Stimulated activated CD4-positive, alpha-beta T cell treated with anti-CD3 and anti-CD28 coated beads, Interleukin-1b, Interleukin-23, amount 100 ng/mL, for 1 hour (primary cell): ENCODE data around the gene GUCA2A.

Experiments
- DNase-seq, 2 donors: peaks; one replicate each; pipeline ENCODE4 v3.0.0-alpha.2; 2020; ENCODE audit warnings: low read depth in 2 of 2

The GUCA2A gene

DNA sequence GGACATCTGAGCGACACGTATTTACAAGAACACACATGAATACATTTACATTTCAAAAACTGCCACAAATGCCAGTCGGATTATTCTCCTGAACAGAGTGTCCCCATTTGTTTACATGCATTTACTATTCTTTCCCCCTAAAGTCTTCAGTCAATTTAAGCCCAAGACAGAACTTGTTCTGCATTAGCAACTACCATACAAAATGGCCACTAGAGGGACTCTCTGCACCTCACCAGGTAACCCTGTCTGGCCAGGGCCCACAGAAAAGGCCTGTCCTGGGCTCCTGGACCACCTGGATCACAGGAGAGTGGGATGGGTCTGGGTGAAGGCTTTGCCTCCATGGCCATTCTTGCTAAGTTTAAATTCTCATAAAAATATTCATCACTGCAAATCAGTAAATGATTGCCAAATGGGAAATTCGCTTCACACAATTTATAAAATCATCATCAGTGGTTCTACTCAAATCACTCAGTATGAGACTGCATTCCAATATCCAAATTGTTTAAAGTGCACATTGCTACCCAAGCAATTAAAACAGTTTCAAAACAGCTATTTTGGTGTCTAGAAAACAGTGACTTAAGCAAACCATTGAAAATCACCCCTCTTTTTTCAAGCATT lies 12.5 kb upstream of the GUCA2A start:
- no peak for DNase-seq

DNA sequence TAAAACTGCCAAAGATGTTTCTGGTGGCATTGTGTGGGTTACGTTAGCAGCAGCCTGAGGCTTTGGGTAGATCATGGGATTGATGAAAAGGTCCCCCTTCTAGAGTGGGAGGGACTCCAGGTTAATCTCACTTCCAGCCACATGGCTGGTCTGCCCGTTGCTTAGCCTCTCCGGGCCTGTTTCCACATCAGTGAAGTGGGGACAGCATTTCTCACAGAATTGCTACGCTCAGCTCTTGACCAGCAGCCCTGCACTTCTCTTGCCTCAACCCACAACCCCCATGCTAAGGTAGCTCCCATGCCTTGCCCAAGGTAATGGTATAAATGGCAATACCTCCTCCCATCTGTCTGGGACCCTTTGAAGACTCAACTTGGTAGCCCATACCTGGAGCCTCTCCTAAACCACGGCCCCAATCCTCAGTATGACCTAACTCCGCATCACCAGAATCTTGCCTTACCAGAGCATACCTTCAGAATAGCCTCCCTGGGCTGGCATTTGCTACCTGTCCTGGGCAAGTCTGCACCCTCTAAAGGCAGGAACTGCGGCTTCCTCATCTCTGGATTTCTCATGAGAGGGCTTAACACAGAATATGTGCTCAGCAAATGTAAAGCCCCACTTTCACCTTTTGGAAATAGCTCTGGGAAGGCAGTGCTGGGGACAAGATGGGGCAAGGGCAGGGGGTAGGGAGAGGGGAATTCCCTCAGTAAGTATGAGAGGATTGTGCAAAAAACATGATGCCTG lies 10.9 kb upstream of the GUCA2A start:
- DNase-seq: no peak

DNA sequence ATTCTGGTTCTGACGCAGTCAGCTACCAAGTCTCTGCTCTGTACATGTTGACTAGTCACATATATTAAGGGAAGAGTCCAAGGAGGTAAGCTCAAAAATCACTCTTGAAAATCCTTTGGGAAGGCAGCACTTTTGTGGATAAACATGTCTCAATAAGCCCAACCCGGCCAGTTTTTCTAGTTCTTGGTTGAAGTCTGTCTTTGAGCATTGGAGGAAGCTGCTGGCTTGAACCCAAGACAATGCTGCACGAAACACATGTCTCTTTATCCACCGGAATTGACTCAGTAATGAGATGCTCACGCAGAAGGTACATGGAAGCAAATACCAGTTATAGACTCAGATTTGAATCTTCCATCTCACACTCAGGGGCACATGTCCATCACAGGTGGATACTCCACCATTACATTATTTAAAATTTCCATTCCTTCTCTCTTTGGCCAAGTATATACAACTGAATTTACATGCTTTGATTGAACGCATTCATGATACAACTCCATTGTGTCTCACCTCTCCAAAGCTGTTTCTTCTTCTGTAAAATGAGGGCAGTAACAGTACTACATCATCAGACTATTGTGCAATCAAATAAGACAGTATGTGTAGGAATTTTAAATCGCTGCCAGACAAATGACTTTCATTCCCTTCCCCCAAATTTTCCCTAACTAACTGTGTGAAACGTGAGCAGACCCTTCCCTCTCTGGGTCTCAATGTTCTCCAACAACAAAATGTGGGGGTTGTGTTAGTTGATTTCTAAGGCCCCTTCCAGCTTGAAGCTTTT lies 9.6 kb upstream of the GUCA2A start:
- DNase-seq: no peak

DNA sequence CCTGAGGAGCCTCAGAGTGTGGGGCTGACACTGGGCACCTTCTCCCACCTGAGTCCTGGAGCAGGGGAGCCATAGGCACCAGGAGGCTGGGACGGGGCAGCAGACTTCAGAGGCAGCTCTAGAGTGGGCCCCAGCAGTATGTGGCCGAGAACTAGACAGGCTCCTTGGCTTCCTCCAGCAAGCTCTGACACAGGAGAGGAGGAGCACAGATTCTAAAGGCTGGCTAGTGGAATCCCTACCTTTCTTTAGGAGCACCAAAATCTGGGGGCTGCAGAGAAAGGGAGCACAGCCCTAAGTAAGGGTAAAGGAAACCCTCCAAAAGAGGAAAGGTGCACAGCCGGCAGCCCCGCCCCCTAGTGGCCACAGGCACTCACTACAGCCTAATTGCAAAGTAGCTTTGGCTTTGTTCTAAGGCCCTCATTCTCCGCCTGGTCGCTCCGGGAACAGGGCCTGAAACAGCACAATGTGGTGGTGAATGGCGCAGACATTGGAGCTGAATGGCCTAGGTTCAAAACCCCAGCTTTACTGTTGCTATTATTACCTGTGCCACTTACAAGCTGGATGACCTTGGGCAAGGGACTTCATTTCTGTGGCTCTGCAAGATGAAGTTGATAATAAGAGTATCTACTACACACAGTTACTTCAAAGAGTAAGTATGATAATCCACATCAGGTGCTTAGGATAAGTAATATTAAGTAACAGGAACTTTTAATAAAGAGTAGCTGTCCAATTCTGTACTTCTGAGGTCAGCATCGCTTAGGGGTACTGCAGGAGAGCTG lies 8.8 kb upstream of the GUCA2A start:
- peak; percentile 38 to 52 for DNase-seq

DNA sequence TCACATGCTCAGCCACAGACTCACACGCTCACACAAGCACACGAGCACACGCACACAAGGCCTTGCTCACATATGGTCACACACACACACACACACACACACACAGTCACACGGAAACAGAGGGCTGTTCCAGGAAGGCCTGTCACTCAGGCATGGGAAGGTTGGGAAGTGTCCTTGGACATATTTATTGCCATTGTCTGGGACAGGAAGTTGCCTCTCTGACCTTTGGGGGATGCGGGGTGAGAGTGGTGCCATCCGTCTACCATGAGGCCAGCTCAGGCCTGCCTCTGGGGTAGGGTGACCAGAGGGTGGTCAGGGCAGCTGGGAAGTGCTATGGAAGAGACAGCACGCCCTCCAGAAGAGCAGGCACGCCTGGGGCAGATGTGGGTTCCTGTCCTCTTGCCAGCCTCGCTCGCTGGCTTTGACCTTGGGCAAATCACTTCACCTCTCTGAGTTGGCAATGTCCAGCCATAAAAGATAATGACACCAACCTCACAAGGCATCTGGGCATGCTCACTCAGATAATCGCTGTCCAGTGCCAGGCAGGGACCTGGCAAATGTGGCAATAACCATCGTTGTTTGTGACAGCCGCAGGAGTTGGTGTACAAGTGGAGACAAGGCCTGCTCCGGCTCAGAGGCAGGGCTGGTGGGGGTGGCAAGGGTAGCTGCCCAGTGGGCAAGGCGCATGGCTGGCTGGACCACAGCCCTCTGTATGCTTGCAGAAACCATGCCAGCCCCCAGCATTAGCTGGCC lies 8.0 kb upstream of the GUCA2A start:
- DNase-seq: no peak

DNA sequence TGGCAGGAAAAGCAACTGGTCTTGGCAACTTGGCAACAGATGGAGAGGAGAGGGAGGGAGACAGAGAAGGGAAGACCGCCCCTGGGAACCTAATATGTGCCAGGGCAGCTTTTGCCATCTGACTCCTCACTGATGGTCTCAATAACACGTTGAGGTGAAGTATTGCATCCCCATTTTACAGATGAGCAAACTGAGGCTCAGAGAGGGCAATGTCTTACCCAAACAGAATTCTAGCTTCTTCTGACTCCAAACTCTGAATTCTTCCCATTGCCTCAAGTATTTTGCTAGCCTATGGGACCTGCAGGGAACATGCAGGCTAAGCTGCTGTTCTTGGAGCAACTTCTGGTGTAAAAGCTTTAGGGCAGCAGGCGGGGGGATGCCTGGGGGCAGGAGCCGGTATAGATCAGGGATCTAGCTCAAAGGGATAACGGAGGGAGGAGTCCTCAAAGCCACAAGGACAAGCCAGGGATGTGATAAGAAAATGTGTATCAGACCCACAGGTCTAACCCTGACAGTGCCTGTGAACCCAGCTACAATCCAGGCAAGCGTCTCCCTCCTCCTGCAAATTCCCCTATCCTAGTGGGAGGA lies 7.2 kb upstream of the GUCA2A start:
- DNase-seq: no peak

DNA sequence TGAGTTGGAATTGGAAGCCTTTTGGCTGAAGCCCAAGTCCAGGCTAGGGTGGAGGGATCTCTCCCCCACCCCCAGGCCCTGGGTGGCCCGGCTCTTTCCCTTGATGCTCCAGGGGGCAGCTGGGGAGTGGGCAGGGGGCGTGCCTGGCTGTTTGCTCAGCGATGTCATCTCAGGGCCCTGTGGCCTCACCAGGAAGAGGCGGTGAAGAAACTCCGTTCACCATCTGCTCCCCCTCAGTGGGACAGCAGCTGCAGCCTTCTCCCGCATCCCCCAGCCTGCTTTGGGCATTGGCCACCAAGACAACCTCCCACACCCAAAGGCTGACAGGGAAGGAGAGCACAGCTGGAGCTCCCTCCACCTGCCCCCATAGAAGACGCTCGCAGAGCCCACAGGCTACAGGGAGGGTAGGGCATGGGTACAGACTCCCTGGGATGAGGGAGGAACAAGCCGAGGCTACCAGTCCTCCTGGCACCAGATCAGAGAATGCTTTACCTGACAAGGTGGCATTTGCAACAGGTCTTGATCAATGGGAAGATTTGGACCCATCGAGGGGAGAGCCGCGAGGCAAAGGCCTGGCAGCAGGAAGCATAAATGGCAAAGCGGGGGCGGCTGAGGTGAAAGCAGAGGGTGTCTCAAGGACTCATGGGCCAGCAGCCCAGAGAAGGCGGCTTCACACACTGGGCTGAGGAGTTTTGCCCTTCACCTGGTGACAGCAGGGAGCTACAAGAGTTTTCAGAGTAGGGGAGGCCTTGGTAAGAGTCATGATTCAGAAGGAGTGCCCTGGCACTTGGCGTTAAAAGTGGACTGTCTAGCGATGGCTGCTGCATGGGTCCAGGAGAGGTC lies 6.5 kb upstream of the GUCA2A start:
- no peak for DNase-seq

DNA sequence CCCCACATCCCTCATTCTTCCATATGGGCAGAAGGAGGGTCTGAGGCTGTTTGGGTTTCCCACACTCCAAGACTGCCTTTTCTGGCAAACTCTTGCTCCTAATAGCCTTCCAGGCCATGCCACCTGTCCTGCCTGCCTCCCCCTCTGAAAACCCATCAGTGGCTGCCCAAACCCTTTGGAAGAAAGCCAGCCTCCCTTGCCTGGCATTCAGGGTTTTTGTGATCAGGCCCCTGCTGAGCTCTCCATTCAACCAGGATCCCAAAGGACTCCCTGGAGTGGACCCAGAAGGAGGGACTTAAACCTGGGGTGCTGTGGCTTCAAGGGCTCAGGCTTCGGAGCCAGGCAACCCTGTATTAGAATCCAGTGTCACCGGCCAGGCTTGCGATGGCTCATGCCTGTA lies 4.2 kb upstream of the GUCA2A start:
- DNase-seq: no peak

DNA sequence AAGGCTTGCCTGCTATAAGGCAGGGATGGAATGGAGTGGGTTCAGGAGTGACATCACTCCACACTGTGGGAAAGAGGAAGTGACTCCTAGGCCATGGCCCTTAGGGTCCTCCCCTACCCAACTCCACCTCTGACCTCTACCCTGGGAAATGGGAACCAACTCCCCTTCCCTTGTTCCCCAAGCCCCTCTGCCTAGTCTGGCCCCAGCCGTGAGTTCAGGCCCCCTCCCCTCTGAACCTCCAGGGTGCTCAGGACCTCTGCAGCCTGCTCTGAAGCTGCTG lies 3.8 kb upstream of the GUCA2A start:
- DNase-seq: no peak

DNA sequence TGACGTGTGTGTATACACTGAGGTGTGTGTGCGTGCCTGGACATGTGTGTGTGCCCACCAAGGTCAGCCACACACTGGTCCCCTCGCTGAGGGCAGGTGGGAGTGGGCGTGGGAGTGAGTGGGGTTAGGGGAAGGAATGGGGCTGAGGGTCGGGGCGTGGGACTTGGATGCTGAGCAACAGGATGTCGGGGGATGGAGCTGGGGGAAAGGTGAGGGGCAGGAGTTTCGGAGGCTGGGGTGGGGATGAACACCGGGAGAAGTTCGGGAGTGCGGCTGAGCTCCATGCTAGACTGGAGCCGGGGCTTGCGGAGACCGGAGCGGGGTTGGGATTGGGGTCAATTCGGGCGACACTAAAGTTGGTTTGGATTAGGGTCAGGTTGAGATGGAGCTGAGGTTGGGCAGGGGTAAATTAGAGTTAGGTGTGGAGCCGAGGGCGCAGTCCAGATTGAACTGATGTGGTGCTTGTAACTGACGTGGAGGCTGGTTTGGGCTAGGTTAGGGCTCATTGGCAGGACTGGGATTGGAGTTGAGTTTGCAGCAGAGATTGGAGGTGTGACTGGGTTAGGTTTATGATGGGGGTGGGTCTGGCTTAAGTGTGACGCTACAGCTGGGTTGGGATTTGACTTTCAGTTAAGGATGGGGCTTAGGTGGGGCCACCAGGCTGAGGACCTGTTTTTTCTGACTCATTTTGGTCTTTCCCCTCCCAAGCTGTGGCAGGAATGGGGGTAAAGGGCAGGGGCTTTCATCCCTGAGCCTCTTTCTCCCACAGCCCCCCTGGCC lies 3.3 kb upstream of the GUCA2A start:
- DNase-seq: no peak

DNA sequence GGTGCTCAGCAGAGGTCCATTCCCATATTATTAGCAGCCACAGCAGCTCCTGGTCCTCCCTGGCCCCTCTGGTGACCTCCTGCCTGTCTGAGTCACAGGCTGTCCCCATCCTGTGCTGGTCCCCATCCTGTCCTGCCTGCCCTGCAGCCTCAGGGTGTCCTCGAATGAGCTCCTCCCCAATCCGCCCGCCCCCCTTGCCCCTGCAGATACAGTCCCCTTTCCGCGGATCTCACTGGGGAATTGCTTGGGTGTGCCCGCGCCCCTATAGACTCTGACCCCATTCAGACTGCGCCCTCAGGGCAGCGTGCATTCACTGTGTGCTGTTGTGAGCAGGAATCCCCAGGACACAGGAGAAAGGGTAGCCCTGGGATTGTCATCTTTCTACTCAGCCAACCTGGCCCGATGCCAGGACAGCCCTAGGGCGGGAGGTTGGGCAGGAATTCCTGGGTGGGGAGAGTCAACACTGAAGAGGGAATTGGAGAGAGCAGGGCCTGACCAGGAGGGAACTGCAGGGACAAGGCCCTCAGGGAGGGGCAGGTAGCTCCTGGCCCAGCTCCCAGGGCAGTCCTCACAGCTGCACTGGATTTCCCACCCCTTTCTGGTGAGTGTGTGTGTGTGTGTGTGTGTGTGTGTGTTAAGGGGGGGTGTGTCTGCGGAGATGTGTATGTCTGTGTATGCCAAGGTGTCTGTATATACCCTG lies 1.1 kb upstream of the GUCA2A start:
- DNase-seq: no peak

DNA sequence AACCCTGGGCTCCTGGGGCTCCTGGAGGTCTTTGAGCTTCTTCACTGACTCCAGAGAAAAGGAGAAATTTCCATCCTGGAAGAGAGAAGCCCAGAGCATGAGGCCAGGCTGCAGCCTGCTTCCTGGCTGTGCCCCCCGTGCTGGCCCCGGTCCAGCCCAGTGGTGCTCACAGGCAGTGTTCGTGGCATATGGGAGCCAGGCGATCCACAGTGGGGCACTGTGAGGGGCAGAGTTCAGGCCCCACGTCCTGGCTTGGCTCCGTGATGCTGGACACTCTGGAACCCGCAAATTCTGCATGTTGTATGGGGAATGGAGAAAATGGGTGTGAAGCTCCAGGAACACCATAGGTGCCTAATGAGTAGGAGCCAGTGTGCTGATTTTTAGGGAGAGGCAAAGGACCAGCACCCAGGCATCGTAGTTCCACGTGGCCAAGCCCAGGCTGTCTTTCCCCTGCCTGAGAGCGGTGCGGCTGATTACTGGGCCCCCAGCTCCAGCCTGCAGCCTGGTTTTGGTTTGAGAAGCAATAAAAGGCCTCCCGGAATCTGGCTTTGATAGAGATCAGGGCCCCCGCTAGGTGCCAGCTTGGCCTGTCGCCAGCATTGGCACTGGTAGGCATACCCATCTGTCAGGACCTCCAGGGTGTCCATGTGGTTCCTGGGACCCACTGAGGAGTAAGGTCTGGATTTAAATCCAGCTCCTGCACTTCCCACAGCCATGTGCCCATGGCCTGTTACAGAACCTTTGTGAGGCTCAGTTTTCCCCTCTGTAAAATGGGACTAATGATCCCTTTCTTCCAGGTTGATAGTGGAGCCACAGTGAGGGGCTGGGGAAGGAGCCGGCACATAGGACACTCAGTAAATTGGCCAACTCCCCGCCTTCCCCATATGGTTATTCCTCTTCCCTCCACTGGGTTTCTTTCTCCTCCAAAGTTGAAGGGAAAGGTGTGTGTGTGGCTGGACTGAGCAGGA lies 725 bp downstream of the GUCA2A start:
- DNase-seq: no peak

DNA sequence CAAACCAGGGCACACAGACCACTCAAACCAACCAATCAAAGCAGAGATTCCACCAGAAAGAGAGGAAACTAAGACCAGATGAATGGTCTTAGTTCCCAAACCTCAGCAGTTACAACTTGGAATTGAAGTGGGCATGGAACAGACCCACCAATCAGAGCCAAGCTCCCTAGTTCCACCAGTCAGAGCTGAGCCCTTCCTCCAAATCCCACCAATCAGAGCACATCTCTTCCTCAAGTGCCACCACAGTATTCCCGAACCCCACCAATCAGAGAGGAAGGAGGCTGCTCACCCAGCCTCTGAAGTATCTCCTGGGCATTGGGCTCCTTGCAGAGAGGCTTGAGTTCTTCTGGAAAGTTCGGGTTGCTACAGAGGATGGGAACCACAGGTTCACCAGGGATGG lies 1.4 kb downstream of the GUCA2A start:
- no peak for DNase-seq

DNA sequence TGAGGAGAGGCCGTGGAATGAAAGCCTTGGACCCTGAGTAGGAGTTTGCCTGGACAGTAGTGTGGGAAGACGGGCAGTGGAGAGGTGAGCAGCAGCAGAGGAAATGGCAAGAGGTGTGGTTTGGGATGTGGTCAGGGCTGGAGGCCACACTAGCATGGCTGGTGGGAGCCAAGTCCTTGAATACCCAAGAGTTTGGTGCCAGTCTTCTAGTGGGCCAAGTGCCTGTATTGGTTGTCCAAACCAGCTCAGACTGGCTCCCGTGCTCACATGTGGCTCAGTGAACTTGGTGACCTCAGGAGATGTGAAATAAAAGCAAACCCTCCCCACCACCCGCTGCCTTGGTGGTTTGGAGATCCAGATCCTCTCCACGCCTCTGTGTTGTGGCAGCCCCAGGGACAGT lies 2.4 kb downstream of the GUCA2A start:
- no peak for DNase-seq

DNA sequence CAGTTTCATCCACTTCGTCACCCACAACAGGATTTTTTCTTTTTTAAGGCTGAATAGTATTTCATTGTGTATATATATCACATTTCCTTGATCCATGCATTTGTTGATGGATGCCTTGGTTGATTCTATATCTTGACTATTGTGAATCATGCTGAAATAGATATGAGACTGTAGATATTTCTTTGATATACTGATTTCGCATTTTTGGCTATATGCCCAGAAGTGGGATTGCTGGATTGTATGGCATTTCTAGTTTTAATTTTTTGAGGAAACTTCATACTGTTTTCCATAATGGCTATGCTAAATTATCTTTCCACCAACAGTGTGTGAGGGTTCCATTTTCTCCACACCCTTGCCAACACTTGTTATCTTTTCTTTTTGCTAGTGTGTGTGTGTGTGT lies 6.4 kb downstream of the GUCA2A start:
- DNase-seq: no peak

DNA sequence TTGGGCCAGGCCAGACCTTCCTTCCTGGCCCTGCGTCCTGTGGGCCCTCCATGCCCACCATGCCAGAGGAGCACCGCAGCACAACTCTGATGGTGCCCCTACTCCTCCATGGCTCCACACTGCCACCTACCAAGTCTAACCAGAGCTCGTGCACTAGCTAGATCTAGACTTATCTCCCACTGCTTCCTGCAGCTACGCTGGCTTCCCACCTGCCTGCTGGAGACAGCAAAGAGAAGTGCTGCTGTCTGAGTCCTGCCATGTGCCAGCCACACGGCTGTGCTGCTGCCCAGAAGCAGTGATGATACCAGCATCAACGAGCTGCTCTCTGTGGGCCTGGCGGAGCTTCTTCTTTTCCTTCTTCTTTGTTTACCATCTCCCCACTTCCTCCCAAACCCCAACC lies 6.9 kb downstream of the GUCA2A start:
- DNase-seq: no peak

DNA sequence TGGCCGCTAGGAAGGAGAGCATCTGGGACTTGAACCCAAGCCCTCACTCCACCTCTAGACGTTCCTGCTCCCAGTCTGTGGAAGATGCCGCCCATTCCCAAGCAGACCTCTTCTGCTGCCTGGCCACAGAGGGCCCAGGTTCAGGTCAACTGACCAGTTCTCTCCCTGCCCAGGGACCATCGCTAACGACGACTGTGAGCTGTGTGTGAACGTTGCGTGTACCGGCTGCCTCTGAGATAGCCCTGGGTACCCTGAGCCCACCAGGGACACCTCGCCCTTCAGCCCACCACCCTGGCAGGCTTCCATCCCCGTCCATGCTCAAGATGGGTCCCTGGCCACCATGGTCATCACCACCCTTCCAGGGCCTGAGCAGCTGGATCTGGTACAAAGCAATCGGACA lies 9.2 kb downstream of the GUCA2A start:
- no peak for DNase-seq

DNA sequence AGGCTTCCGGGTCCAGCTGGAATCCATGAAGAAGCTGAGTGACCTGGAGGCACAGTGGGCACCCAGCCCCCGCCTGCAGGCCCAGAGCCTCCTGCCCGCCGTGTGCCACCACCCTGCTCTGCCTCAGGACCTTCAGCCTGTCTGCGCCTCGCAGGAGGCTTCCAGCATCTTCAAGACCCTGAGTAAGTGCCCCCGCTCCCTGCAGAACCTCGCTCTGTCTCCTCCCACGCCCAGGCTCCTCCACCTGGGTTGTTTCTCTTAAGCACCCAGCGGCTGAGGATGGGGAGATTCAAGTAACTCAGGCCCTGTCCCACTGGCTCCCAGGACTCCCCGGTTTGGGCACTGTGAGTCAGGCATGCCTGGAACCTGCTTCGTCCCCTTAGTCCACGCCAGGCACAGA lies 9.9 kb downstream of the GUCA2A start:
- no peak for DNase-seq
